ENCODE data around the gene XG. TPM values are rescaled to one million over a fixed set of nuclear protein-coding genes. Genes with fewer than 3 reads are reported as not detected.

The XG gene
- total and polyA plus RNA-seq, 2 of the 4 experiments (the other 2 are of a cell fraction), result under 0.01 TPM; not detected in 1

DNA sequence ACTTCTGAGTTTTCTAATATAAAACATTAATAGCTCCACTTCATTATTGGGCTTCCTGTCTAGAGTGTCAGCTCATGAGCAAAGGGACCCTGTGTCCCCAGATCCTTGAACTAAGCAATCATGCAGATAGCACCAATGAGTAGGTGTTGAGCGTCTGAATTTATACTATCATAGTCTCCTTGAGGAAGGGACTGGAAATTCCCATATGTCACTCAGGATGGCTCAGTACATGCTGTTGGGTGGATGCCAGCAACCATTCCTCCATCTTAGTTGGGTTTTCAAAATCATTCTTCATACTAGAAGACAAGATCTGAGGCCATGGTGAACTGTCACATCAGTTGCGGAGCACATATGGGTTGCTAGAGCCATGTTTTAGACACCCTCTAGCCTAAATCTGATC, 33.0 kb upstream of the XG start:
- Histone ChIP-seq H3K79me1 (ENCODE audit: low read depth in 1 of 2, low read length in 2 of 2) (peaks cover 11 to 34% of the 10 kb centered on the region in 2 experiments), H3K9ac (ENCODE audit: low read depth, low read length) (no peak overlapping the region), H3K56ac (ENCODE audit: extremely low read depth, insufficient read depth, low read length) (no peak overlapping the region), H3K36me3 (ENCODE audit: control insufficient read depth, insufficient read depth, low read length) (peaks cover 53% of the 10 kb centered on the region), H2AFZ (replicated peaks; ENCODE audit: low read length, poor library complexity) (no peak overlapping the region), H3K14ac (replicated peaks; ENCODE audit: low read depth, low read length) (no peak overlapping the region), H2BK20ac (ENCODE audit: low read depth, low read length) (no peak overlapping the region), H4K8ac (ENCODE audit: low read depth in 2 of 2, low read length in 2 of 2) (no peak overlapping the region), H4K5ac (ENCODE audit: low read depth, low read length) (no peak overlapping the region), H2BK15ac (ENCODE audit: low read depth, low read length) (no peak overlapping the region), H4K20me1 (ENCODE audit: insufficient read depth, low read length) (peaks cover 3% of the 10 kb centered on the region), H3K23ac (ENCODE audit: low read depth, low read length) (no peak overlapping the region), H3K4ac (ENCODE audit: low read depth, low read length) (no peak overlapping the region), H3K27me3 (ENCODE audit: control insufficient read depth, insufficient read depth, low read length) (no peaks in the 10 kb centered on the region), H2AK5ac (ENCODE audit: low read depth, low read length) (no peak overlapping the region), H2AK9ac (replicated peaks; ENCODE audit: low read depth, low read length, poor library complexity) (no peak overlapping the region), H3K4me1 (ENCODE audit: control insufficient read depth, insufficient read depth, low read length) (no peaks in the 10 kb centered on the region), H3K4me3 (ENCODE audit: insufficient read depth, low read depth, low read length) (no peak overlapping the region), H2BK5ac (ENCODE audit: low read depth, low read length, poor library complexity, severe bottlenecking) (no peak overlapping the region), H3K9me1 (ENCODE audit: insufficient read depth, low read length) (peaks cover 3% of the 10 kb centered on the region; the same call in 1 of the 2 replicates), H3K9me3 (ENCODE audit: control insufficient read depth, insufficient read depth, low read length) (no peaks in the 10 kb centered on the region), H2BK120ac (ENCODE audit: low read depth, low read length) (no peak overlapping the region), H3K27ac (ENCODE audit: insufficient read depth, low read length) (no peak overlapping the region), H4K91ac (ENCODE audit: insufficient read depth, low read depth, low read length) (no peak overlapping the region), H3K18ac (ENCODE audit: low read depth, low read length) (no peak overlapping the region), H3K4me2 (ENCODE audit: low read depth, low read length) (no peak overlapping the region)
- in situ Hi-C loops (cut with MboI; ENCODE audit: low sequenced_read_pairs), result no loop called here
- DNase-seq (no peak), ATAC-seq (ENCODE audit: low read depth) (no peak)
- ChIA-PET CTCF (no interaction called here), POLR2A (ENCODE audit: unreplicated experiment) (no interaction called here)
- TF ChIP-seq MAZ (IDR thresholded peaks at IDR 0.05; ENCODE audit: borderline replicate concordance, low read depth, low read length) (no peak), ELK1 (IDR thresholded peaks at IDR 0.05; ENCODE audit: borderline replicate concordance, low read depth, low read length) (no peak), USF2 (IDR thresholded peaks at IDR 0.05; ENCODE audit: low read depth, low read length) (no peak), RAD21 (IDR thresholded peaks at IDR 0.05; ENCODE audit: low read length) (no peak), CHD1 (IDR thresholded peaks at IDR 0.05; ENCODE audit: low read depth, low read length) (no peak), FOS (IDR thresholded peaks at IDR 0.05; ENCODE audit: low read depth, low read length) (no peak)
- TF ChIP-seq, protein P1, sequence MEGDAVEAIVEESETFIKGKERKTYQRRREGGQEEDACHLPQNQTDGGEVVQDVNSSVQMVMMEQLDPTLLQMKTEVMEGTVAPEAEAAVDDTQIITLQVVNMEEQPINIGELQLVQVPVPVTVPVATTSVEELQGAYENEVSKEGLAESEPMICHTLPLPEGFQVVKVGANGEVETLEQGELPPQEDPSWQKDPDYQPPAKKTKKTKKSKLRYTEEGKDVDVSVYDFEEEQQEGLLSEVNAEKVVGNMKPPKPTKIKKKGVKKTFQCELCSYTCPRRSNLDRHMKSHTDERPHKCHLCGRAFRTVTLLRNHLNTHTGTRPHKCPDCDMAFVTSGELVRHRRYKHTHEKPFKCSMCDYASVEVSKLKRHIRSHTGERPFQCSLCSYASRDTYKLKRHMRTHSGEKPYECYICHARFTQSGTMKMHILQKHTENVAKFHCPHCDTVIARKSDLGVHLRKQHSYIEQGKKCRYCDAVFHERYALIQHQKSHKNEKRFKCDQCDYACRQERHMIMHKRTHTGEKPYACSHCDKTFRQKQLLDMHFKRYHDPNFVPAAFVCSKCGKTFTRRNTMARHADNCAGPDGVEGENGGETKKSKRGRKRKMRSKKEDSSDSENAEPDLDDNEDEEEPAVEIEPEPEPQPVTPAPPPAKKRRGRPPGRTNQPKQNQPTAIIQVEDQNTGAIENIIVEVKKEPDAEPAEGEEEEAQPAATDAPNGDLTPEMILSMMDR (conservative IDR thresholded peaks at IDR 0.05; ENCODE audit: low read depth, low read length), result no peak
- BruUV-seq (replicated peaks), result no TSS peak
- dilution Hi-C loops (cut with HindIII; ENCODE audit: low sequenced_read_pairs, unreplicated experiment), result no loop called here
- no CpG with 5 or more reads among the region's 2 CpGs for WGBS, 2 experiments (ENCODE audit: extremely low coverage in 2 of 2, insufficient read length in 1 of 2)
- intact Hi-C loops (cut with micrococcal nuclease), result no loop called here

Measured in IMR-90 (cell line).